Motor neuron (in vitro differentiated cells): ENCODE measurements around the gene FKBP1A. TPM values are rescaled to one million over a fixed set of nuclear protein-coding genes. Genes with fewer than 3 reads are reported as not detected.
"Not testable (repeated sequence)": the region's sequence is repeated elsewhere in the genome, so short reads cannot be mapped to it uniquely, and the experiment has no call there.

Experiments
- ATAC-seq, 8 experiments: fragments of 200-7000 bp; cut with Tn5 transposase; replicated peaks in 6 of 8; 2 replicates each; pipeline ENCODE4 v1.8.0; 2021; ENCODE audit warnings: mild to moderate bottlenecking in 8 of 8, moderate library complexity in 8 of 8
- H3K27ac ChIP-seq, 2 donors: fragments of 250-450 bp; sonication (Bioruptor Pico); 2 replicates each; pipeline ENCODE4 v1.9.0; 2021; ENCODE audit warnings: antibody characterized with exemption in 2 of 2, mild to moderate bottlenecking in 2 of 2, moderate library complexity in 1 of 2
- H3K4me1 ChIP-seq, 2 donors: fragments of 250-450 bp; sonication (Bioruptor Pico); replicated peaks in 1 of 2; 2 replicates each; pipeline ENCODE4 v1.6.1; 2021; ENCODE audit warnings: antibody characterized with exemption in 2 of 2, mild to moderate bottlenecking in 2 of 2, moderate library complexity in 1 of 2
- H3K4me3 ChIP-seq, 5 donors: fragments of 250-450 bp; sonication (Bioruptor Pico); 2 replicates each; pipeline ENCODE4 v1.9.0; 2021; ENCODE audit warnings: antibody characterized with exemption in 5 of 5, mild to moderate bottlenecking in 5 of 5, moderate library complexity in 4 of 5
- WGBS, 10 experiments: fragments of 450-650 bp; shearing (Covaris generic); methylation state at CpG; one replicate each; pipeline ENCODE4 v1.0.0; 2022; 5-methylcytosine and 5-hydroxymethylcytosine counted together
- in situ Hi-C, 9 experiments: fragments of 400-800 bp; cut with MboI; loops; one replicate each; pipeline ENCODE4 v1.15.0; 2021; ENCODE audit warnings: low sequenced_read_pairs in 9 of 9, low pct_unique_long_range_greater_than_20kb in 2 of 9; ENCODE audit not compliant: unreplicated experiment in 9 of 9
- total RNA-seq, 8 experiments: library from RNA; unstranded; fragments of 300-600 nt; gene quantifications; 2 replicates each; pipeline versions ENCODE4 v1.2.3 to v1.2.4, GENCODE V29; 2022

Gene FKBP1A
- total RNA-seq, 8 experiments from 2014 or later, result 49.8 to 222 (median 89.0) TPM

- 94 to 100% (median 97%) methylated on average over 2 to 8 of the region's 8 CpGs; no CpG with 5 or more reads in 2 of the 10 experiments for WGBS, 10 experiments
- H3K4me3 ChIP-seq, ATAC-seq, H3K4me1 ChIP-seq, H3K27ac ChIP-seq: not testable (repeated sequence)
- in situ Hi-C loops, result loop anchor here in 1 of 9 experiments (25.0 kb wide), 1 partner anchor 94 kb away; no protein-coding TSS in a partner anchor
Measured at GRCh38 chr20:1343446-1344124, 49.3 kb downstream of the FKBP1A start.

- WGBS, 10 experiments, result 43 to 87% (median 75%) methylated on average over 1 to 4 of the region's 5 CpGs; no CpG with 5 or more reads in 5 of the 10 experiments
- peak overlapping the region in 1 of 2 donors; percentile 69 for H3K27ac ChIP-seq
- in situ Hi-C loops, result loop anchor here in 1 of 9 experiments (25.0 kb wide), 1 partner anchor 96 kb away; no protein-coding TSS in a partner anchor
- H3K4me3 ChIP-seq, result no peak overlapping the region
- peak in 7 of 8 experiments; percentile 43 to 96 (median 87) for ATAC-seq
- peaks cover 3 to 10% of the 10 kb centered on the region in 2 donors for H3K4me1 ChIP-seq
Measured at GRCh38 chr20:1341561-1342265, 51.1 kb downstream of the FKBP1A start.

- H3K4me3 ChIP-seq, result no peak overlapping the region
- no peak overlapping the region for H3K27ac ChIP-seq
- in situ Hi-C loops, result loop anchor here in 1 of 9 experiments (25.0 kb wide), 1 partner anchor 98 kb away; no protein-coding TSS in a partner anchor
- WGBS, 10 experiments, result 20 to 100% (median 92%) methylated on average over 1 to 4 of the region's 4 CpGs; no CpG with 5 or more reads in 4 of the 10 experiments
- peaks cover 3 to 10% of the 10 kb centered on the region in 2 donors for H3K4me1 ChIP-seq
- no peak for ATAC-seq
Measured at GRCh38 chr20:1338801-1339200, 54.1 kb downstream of the FKBP1A start.

- ATAC-seq, result no peak
- no peak overlapping the region for H3K4me3 ChIP-seq
- no peak overlapping the region for H3K27ac ChIP-seq
- WGBS, 10 experiments, result 92 to 100% (median 100%) methylated on average over 1 to 4 of the region's 5 CpGs; no CpG with 5 or more reads in 7 of the 10 experiments
- in situ Hi-C loops, result loop anchor here in 1 of 9 experiments (25.0 kb wide), 1 partner anchor 99 kb away; no protein-coding TSS in a partner anchor
- H3K4me1 ChIP-seq, result peaks cover 3 to 10% of the 10 kb centered on the region in 2 donors
Measured at GRCh38 chr20:1338096-1338495, 54.8 kb downstream of the FKBP1A start.

GRCh38 chr20:1337441-1337840 is 55.4 kb downstream of the FKBP1A start:
- Histone ChIP-seq H3K27ac (no peak overlapping the region), H3K4me1 (peaks cover 3 to 10% of the 10 kb centered on the region in 2 donors), H3K4me3 (no peak overlapping the region)
- no peak for ATAC-seq
- in situ Hi-C loops, result loop anchor here in 1 of 9 experiments (25.0 kb wide), 1 partner anchor 100 kb away; no protein-coding TSS in a partner anchor
- 53 to 100% (median 98%) methylated on average over 1 to 5 of the region's 5 CpGs; no CpG with 5 or more reads in 4 of the 10 experiments for WGBS, 10 experiments

- ATAC-seq, result peak in 3 of 8 experiments; percentile 32 to 51 (median 41)
- in situ Hi-C loops, result loop anchor here in 1 of 9 experiments (25.0 kb wide), 1 partner anchor 100 kb away; no protein-coding TSS in a partner anchor
- H3K27ac ChIP-seq, result no peak overlapping the region
- WGBS, 10 experiments, result 10 to 100% (median 84%) methylated on average over 1 to 13 of the region's 14 CpGs; no CpG with 5 or more reads in 2 of the 10 experiments
- H3K4me1 ChIP-seq, result peaks cover 0 to 7% of the 10 kb centered on the region in 2 donors
- no peak overlapping the region for H3K4me3 ChIP-seq
Measured at GRCh38 chr20:1336699-1337367, 56.0 kb downstream of the FKBP1A start.

- Histone ChIP-seq H3K4me3 (no peak overlapping the region), H3K27ac (no peak overlapping the region), H3K4me1 (no peaks in the 10 kb centered on the region)
- ATAC-seq, result no peak
- in situ Hi-C loops, result loop anchor here in 1 of 9 experiments (25.0 kb wide), 1 partner anchor 101 kb away; no protein-coding TSS in a partner anchor
- WGBS, 10 experiments, result 96 to 100% (median 100%) methylated on average over 1 to 4 of the region's 6 CpGs; no CpG with 5 or more reads in 5 of the 10 experiments
Measured at GRCh38 chr20:1335961-1336698, 56.7 kb downstream of the FKBP1A start.

GRCh38 chr20:1334761-1335160 is 58.1 kb downstream of the FKBP1A start:
- 64 to 88% (median 81%) methylated on average over 2 to 3 of the region's 3 CpGs; no CpG with 5 or more reads in 5 of the 10 experiments for WGBS, 10 experiments
- in situ Hi-C loops, result loop anchor here in 1 of 9 experiments (25.0 kb wide), 1 partner anchor 103 kb away; no protein-coding TSS in a partner anchor

GRCh38 chr20:1334370-1334731 is 58.5 kb downstream of the FKBP1A start:
- no peaks in the 10 kb centered on the region for H3K4me1 ChIP-seq
- no peak overlapping the region for H3K4me3 ChIP-seq
- no peak for ATAC-seq
- in situ Hi-C loops, result loop anchor here in 1 of 9 experiments (25.0 kb wide), 1 partner anchor 103 kb away; no protein-coding TSS in a partner anchor
- no peak overlapping the region for H3K27ac ChIP-seq
- WGBS, 10 experiments, result 90 to 100% (median 97%) methylated on average over 1 to 4 of the region's 4 CpGs; no CpG with 5 or more reads in 4 of the 10 experiments

More at GRCh38 chr20:1334761-1335160, 58.1 kb downstream of the FKBP1A start:
- H3K4me1 ChIP-seq, result no peaks in the 10 kb centered on the region
- H3K4me3 ChIP-seq, result no peak overlapping the region
- ATAC-seq, result peak in 2 of 8 experiments; percentile 46 to 48
- H3K27ac ChIP-seq, result no peak overlapping the region

GRCh38 chr20:1333462-1334369 is 59.1 kb downstream of the FKBP1A start:
- Histone ChIP-seq H3K4me3 (no peak overlapping the region), H3K27ac (no peak overlapping the region), H3K4me1 (no peaks in the 10 kb centered on the region)
- ATAC-seq, result no peak
- WGBS, 10 experiments, result 94 to 100% (median 95%) methylated on average over 2 to 6 of the region's 11 CpGs; no CpG with 5 or more reads in 2 of the 10 experiments
- in situ Hi-C loops, result loop anchor here in 1 of 9 experiments (25.0 kb wide), 1 partner anchor 104 kb away; no protein-coding TSS in a partner anchor

GRCh38 chr20:1332749-1333300 is 60.0 kb downstream of the FKBP1A start:
- Histone ChIP-seq H3K27ac (no peak overlapping the region), H3K4me1 (no peaks in the 10 kb centered on the region), H3K4me3 (no peak overlapping the region)
- in situ Hi-C loops, result loop anchor here in 1 of 9 experiments (25.0 kb wide), 1 partner anchor 104 kb away; no protein-coding TSS in a partner anchor
- WGBS, 10 experiments, result 80 to 100% (median 100%) methylated on average over 1 to 2 of the region's 2 CpGs; no CpG with 5 or more reads in 3 of the 10 experiments
- ATAC-seq, result no peak
